Neural progenitor cell (in vitro differentiated cells): ENCODE results near the gene AP5S1.

Experiments
- CTCF ChIP-seq: fragments of 200-600 bp; sonication (generic); IDR thresholded peaks from 2 replicates; pipeline ENCODE4 v1.5.1; 2017; ENCODE audit warnings: antibody characterized with exemption, mild to moderate bottlenecking
- EZH2 ChIP-seq: fragments of 200-600 bp; sonication (generic); IDR thresholded peaks from 2 replicates; pipeline ENCODE4 v1.6.1; 2017; ENCODE audit warnings: antibody characterized with exemption, mild to moderate bottlenecking, moderate library complexity
- EZH2phosphoT487 ChIP-seq: fragments of 200-600 bp; sonication (generic); IDR thresholded peaks from 2 replicates; pipeline ENCODE4 v1.6.1; 2017; ENCODE audit warnings: antibody characterized with exemption

GRCh38 chr20:3836132-3836531 lies 15.8 kb downstream of the AP5S1 start:
- TF ChIP-seq CTCF (no peak), EZH2phosphoT487 (no peak), EZH2 (no peak)
